HCT116 (cell line): ENCODE data around the gene BPIFB1. TPM values are rescaled to one million over a fixed set of nuclear protein-coding genes. Genes with fewer than 3 reads are reported as not detected.

Experiments
- ATAC-seq: fragments of 200-7000 bp; cut with Tn5 transposase; 2 replicates; pipeline ENCODE4 v1.9.1; 2020; ENCODE audit warnings: mild to moderate bottlenecking, moderate library complexity
- BruUV-seq: library from RNA; stranded (reverse); fragments of 400-500 nt; replicated peaks from 2 replicates; lab custom pipeline; 2021; lab: Mats Ljungman, UMichigan
- CTCF ChIA-PET: fragments of 300-600 bp; sonication (Branson Sonifier 250); formaldehyde crosslinking; loops from one replicate; lab custom pipeline; 2021; ENCODE audit warnings: antibody characterized with exemption; lab: Charles Lee
- POLR2A ChIA-PET: fragments of 300-600, 350-600 bp; sonication (Branson Sonifier 250); formaldehyde crosslinking; loops from one replicate; lab custom pipeline; 2021; ENCODE audit warnings: antibody characterized with exemption; lab: Charles Lee
- RAD21 ChIA-PET, 2 experiments: fragments of 300-600 bp; sonication (Branson Sonifier 250); formaldehyde crosslinking; loops; one replicate each; lab custom pipeline; 2023; ENCODE audit warnings: low total read pairs in 2 of 2; ENCODE audit not compliant: uncharacterized antibody in 2 of 2, unreplicated experiment in 2 of 2, low non-redundant PET in 1 of 2; lab: Charles Lee
- DNase-seq: peaks from one replicate; pipeline ENCODE4 v3.0.0-alpha.2; 2010; ENCODE audit warnings: low read depth, low spot score
- H2AFZ ChIP-seq: fragments of 200-600 bp; shearing (Covaris generic), sonication (generic); 2 replicates; pipeline ENCODE4 v1.6.1; 2017; ENCODE audit warnings: low read depth, mixed run types, mixed read lengths, antibody characterized with exemption, low read length; ENCODE audit not compliant: poor library complexity, severe bottlenecking
- H3K27ac ChIP-seq: 2 replicates; pipeline ENCODE4 v1.5.1; 2012; ENCODE audit warnings: low read depth, low read length
- H3K27me3 ChIP-seq: fragments of 200-600 bp; sonication (generic); 2 replicates; pipeline ENCODE4 v1.6.1; 2016; ENCODE audit warnings: mixed run types, low read length, mixed read lengths; ENCODE audit not compliant: insufficient read depth
- H3K36me3 ChIP-seq, 2 experiments: fragments of 200-500 bp in 1 of 2; fragments of 200-600 bp in 1 of 2; sonication (Bioruptor generic) in 1 of 2; sonication (generic) in 1 of 2; 2 replicates each; pipeline versions ENCODE4 v1.5.1 to v1.6.1; 2014 to 2016; ENCODE audit warnings: low read length in 2 of 2, inconsistent platforms in 1 of 2, mixed read lengths in 1 of 2, mixed run types in 1 of 2; ENCODE audit not compliant: insufficient read depth in 2 of 2, control insufficient read depth in 1 of 2
- H3K4me1 ChIP-seq, 2 experiments: fragments of 200-600 bp in 1 of 2; sonication (generic) in 1 of 2; 2 replicates each; pipeline versions ENCODE4 v1.5.1 to v1.6.1; 2012 to 2017; ENCODE audit warnings: low read length in 2 of 2, inconsistent platforms in 1 of 2, mild to moderate bottlenecking in 1 of 2, mixed read lengths in 1 of 2, mixed run types in 1 of 2, moderate library complexity in 1 of 2; ENCODE audit not compliant: insufficient read depth in 2 of 2, control insufficient read depth in 1 of 2
- H3K4me2 ChIP-seq: fragments of 200-600 bp; sonication (generic); 2 replicates; pipeline ENCODE4 v1.6.1; 2017; ENCODE audit warnings: mixed run types, low read length, mixed read lengths
- H3K4me3 ChIP-seq, 2 experiments: fragments of 200-600 bp in 1 of 2; sonication (generic) in 1 of 2; replicated peaks in 1 of 2; 2 replicates each; pipeline ENCODE4 v1.5.1; 2011 to 2016; ENCODE audit warnings: low read length in 2 of 2, control low read depth in 1 of 2, low read depth in 1 of 2, mild to moderate bottlenecking in 1 of 2, mixed read lengths in 1 of 2, mixed run types in 1 of 2
- H3K79me2 ChIP-seq: fragments of 200-600 bp; sonication (generic); 2 replicates; pipeline ENCODE4 v1.6.1; 2017; ENCODE audit warnings: mild to moderate bottlenecking, mixed run types, low read length, moderate library complexity, mixed read lengths; ENCODE audit not compliant: insufficient read depth
- H3K9ac ChIP-seq: fragments of 200-600 bp; sonication (generic); 2 replicates; pipeline ENCODE4 v1.6.1; 2016; ENCODE audit warnings: low read length, mixed read lengths
- H3K9me2 ChIP-seq: fragments of 200-600 bp; sonication (generic), shearing (Covaris generic); 2 replicates; pipeline ENCODE4 v1.6.1; 2017; ENCODE audit warnings: mixed run types, mild to moderate bottlenecking, moderate library complexity; ENCODE audit not compliant: insufficient read depth
- H3K9me3 ChIP-seq, 2 experiments: fragments of 200-500 bp in 1 of 2; fragments of 200-600 bp in 1 of 2; sonication (Bioruptor generic) in 1 of 2; sonication (generic) in 1 of 2; 2 replicates each; pipeline ENCODE4 v1.6.1; 2014 to 2017; ENCODE audit warnings: low read length in 2 of 2, mixed read lengths in 2 of 2, inconsistent platforms in 1 of 2, low read depth in 1 of 2, mild to moderate bottlenecking in 1 of 2, mixed run types in 1 of 2, moderate library complexity in 1 of 2; ENCODE audit not compliant: control insufficient read depth in 1 of 2, insufficient read depth in 1 of 2
- H4K20me1 ChIP-seq: fragments of 200-600 bp; sonication (generic), shearing (Covaris generic); 2 replicates; pipeline ENCODE4 v1.6.1; 2017; ENCODE audit warnings: mixed run types, mild to moderate bottlenecking, moderate library complexity; ENCODE audit not compliant: insufficient read depth
- CBX3 ChIP-seq: IDR thresholded peaks from 2 replicates; pipeline ENCODE4 v1.6.1; 2012; ENCODE audit warnings: low read depth
- EGR1 ChIP-seq: IDR thresholded peaks from 2 replicates; pipeline ENCODE4 v1.6.1; 2012; ENCODE audit warnings: low read depth
- EZH2 ChIP-seq: fragments of 200-600 bp; sonication (generic); IDR thresholded peaks from 2 replicates; pipeline ENCODE4 v1.6.1; 2017; ENCODE audit warnings: antibody characterized with exemption, mixed run types
- MAX ChIP-seq: IDR thresholded peaks from 2 replicates; pipeline ENCODE4 v1.6.1; 2012
- POLR2A ChIP-seq: IDR thresholded peaks from 2 replicates; pipeline ENCODE4 v1.7.0; 2011; ENCODE audit warnings: borderline replicate concordance; ENCODE audit not compliant: insufficient read depth, insufficient read length; ENCODE audit errors: extremely low read depth
- SP1 ChIP-seq: IDR thresholded peaks from 2 replicates; pipeline ENCODE4 v1.6.1; 2012; ENCODE audit warnings: low read depth
- TCF7L2 ChIP-seq: IDR thresholded peaks from 2 replicates; pipeline ENCODE4 v1.7.0; 2011; ENCODE audit warnings: borderline replicate concordance, inconsistent platforms; ENCODE audit not compliant: insufficient read depth, insufficient read length; ENCODE audit errors: extremely low read depth
- YY1 ChIP-seq: IDR thresholded peaks from 2 replicates; pipeline ENCODE4 v1.6.1; 2011; ENCODE audit warnings: low read length, low read depth, moderate library complexity, mild to moderate bottlenecking; ENCODE audit not compliant: insufficient replicate concordance; ENCODE audit errors: extremely low read depth
- ZBTB33 ChIP-seq: IDR thresholded peaks from 2 replicates; pipeline ENCODE4 v1.6.1; 2011; ENCODE audit warnings: mild to moderate bottlenecking, low read length, moderate library complexity; ENCODE audit not compliant: insufficient replicate concordance; ENCODE audit errors: extremely low read depth
- intact Hi-C: fragments of 100-400 bp; cut with micrococcal nuclease; formaldehyde crosslinking; loops from 2 replicates; pipeline ENCODE4 v1.10.0; 2022
- total RNA-seq: library from RNA; stranded (reverse); gene quantifications from one replicate; pipeline ENCODE4 v1.2.1, GENCODE V29; 2021; ENCODE audit not compliant: unreplicated experiment
- TF ChIP-seq, protein P1 (sequence below), 3 experiments: fragments of 200-600 bp in 1 of 3; sonication (generic) in 1 of 3; IDR thresholded peaks in 2 of 3; conservative IDR thresholded peaks in 1 of 3; 2 replicates each; pipeline ENCODE4 v1.5.1; 2012 to 2017; ENCODE audit warnings: low read depth in 2 of 3, low read length in 2 of 3, antibody characterized with exemption in 1 of 3, borderline replicate concordance in 1 of 3, control low read depth in 1 of 3, mild to moderate bottlenecking in 1 of 3, mixed read lengths in 1 of 3, mixed run types in 1 of 3, moderate library complexity in 1 of 3; ENCODE audit not compliant: insufficient read depth in 1 of 3

The BPIFB1 gene
- total RNA-seq, 1 experiment from 2014 or later, result 0.17 TPM

- no peaks in the 10 kb centered on the region for H3K9me2 ChIP-seq
- TF ChIP-seq YY1, result no peak
- TF ChIP-seq TCF7L2, result peak; percentile 25
- no peak for TF ChIP-seq EZH2
- no peaks in the 10 kb centered on the region for H4K20me1 ChIP-seq
- POLR2A ChIA-PET, result no interaction called here
- no peaks in the 10 kb centered on the region for H3K79me2 ChIP-seq
- ATAC-seq, result no peak
- no peaks in the 10 kb centered on the region for H3K9me3 ChIP-seq
- H3K4me1 ChIP-seq, result peaks cover 8 to 11% of the 10 kb centered on the region in 2 experiments; a peak in 3 of 4 replicates
- intact Hi-C loops, result no loop called here
- no peak overlapping the region for H3K27ac ChIP-seq
- H2AFZ ChIP-seq, result no peak overlapping the region
- no TSS peak for BruUV-seq
- no peak overlapping the region for H3K4me2 ChIP-seq
- H3K27me3 ChIP-seq, result 0 out of 2 replicates have a peak, but pooled peaks cover 7% of the 10 kb centered on the region
- no peaks in the 10 kb centered on the region for H3K36me3 ChIP-seq
- H3K9ac ChIP-seq, result no peak overlapping the region
- RAD21 ChIA-PET, result no interaction called here
- H3K4me3 ChIP-seq, result no peak overlapping the region
- CTCF ChIA-PET, result no interaction called here
- no peak for DNase-seq
These were observed 2.9 kb upstream of the BPIFB1 start for GRCh38 chr20:33280000-33280680.

DNA sequence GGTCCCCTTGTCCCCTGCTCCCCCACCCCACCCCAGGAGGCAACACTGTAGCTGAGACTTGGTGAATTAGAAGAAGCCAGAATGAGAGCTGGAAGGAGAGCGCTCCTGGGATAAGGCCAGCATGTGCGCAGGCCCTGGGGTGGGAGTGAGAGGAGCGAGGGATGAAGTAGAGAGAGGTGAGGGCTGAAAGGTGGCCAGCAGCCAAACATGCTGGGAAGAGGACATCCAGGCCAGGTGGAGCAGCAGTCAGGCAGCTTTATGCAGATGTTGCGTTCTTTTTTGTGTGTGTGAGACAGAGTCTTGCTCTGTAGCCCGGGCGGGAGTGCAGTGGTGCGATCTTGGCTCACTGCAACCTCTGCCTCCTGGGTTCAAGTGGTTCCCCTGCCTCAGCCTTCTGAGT, 2.2 kb upstream of the BPIFB1 start:
- Histone ChIP-seq H3K9me3 (no peaks in the 10 kb centered on the region), H2AFZ (no peak overlapping the region), H4K20me1 (no peaks in the 10 kb centered on the region), H3K4me3 (no peak overlapping the region), H3K27ac (no peak overlapping the region), H3K36me3 (no peaks in the 10 kb centered on the region), H3K9ac (no peak overlapping the region), H3K4me1 (peaks cover 8 to 11% of the 10 kb centered on the region in 2 experiments; a peak in 3 of 4 replicates), H3K79me2 (no peaks in the 10 kb centered on the region), H3K9me2 (no peaks in the 10 kb centered on the region), H3K4me2 (no peak overlapping the region), H3K27me3 (peaks cover 7% of the 10 kb centered on the region; the same call in 1 of the 2 replicates)
- RAD21 ChIA-PET, result no interaction called here
- no peak for TF ChIP-seq CBX3
- no peak for TF ChIP-seq ZBTB33
- no peak for TF ChIP-seq MAX
- no peak for TF ChIP-seq POLR2A
- no peak for TF ChIP-seq EZH2
- TF ChIP-seq, protein P1, sequence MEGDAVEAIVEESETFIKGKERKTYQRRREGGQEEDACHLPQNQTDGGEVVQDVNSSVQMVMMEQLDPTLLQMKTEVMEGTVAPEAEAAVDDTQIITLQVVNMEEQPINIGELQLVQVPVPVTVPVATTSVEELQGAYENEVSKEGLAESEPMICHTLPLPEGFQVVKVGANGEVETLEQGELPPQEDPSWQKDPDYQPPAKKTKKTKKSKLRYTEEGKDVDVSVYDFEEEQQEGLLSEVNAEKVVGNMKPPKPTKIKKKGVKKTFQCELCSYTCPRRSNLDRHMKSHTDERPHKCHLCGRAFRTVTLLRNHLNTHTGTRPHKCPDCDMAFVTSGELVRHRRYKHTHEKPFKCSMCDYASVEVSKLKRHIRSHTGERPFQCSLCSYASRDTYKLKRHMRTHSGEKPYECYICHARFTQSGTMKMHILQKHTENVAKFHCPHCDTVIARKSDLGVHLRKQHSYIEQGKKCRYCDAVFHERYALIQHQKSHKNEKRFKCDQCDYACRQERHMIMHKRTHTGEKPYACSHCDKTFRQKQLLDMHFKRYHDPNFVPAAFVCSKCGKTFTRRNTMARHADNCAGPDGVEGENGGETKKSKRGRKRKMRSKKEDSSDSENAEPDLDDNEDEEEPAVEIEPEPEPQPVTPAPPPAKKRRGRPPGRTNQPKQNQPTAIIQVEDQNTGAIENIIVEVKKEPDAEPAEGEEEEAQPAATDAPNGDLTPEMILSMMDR (IDR thresholded peaks at IDR 0.05 in 2 of 3, conservative IDR thresholded peaks at IDR 0.05 in 1 of 3; ENCODE audit: borderline replicate concordance in 1 of 3, insufficient read depth in 1 of 3, low read depth in 2 of 3, low read length in 2 of 3), result no peak
- TF ChIP-seq EGR1, result no peak
- no peak for TF ChIP-seq SP1
- no TSS peak for BruUV-seq
- intact Hi-C loops, result no loop called here
- POLR2A ChIA-PET, result no interaction called here
- no peak for ATAC-seq
- CTCF ChIA-PET, result no interaction called here
- DNase-seq, result no peak
